Neural progenitor cell (in vitro differentiated cells): Measurements from ENCODE around the gene SLC36A1. TPM values are rescaled to one million over a fixed set of nuclear protein-coding genes. Genes with fewer than 3 reads are reported as not detected.

ENCODE experiments used
- DNase-seq: peaks from one replicate; pipeline ENCODE4 v3.0.0-alpha.2; 2016; ENCODE audit warnings: low spot score
- H2AFZ ChIP-seq: fragments of 200-600 bp; sonication (generic); replicated peaks from 2 replicates; pipeline ENCODE4 v1.6.1; 2016; ENCODE audit warnings: antibody characterized with exemption
- H3F3A ChIP-seq: fragments of 200-600 bp; sonication (generic); 2 replicates; pipeline ENCODE4 v1.6.1; 2016; ENCODE audit warnings: antibody characterized with exemption, low read depth
- H3K27ac ChIP-seq: fragments of 200-600 bp; sonication (generic); 2 replicates; pipeline ENCODE4 v1.5.1; 2016; ENCODE audit warnings: mild to moderate bottlenecking
- H3K27me3 ChIP-seq: fragments of 200-600 bp; sonication (generic); 2 replicates; pipeline ENCODE4 v1.6.1; 2016; ENCODE audit warnings: mild to moderate bottlenecking, moderate library complexity
- H3K36me3 ChIP-seq: fragments of 200-600 bp; sonication (generic); 2 replicates; pipeline ENCODE4 v1.5.1; 2016
- H3K4me1 ChIP-seq: fragments of 200-600 bp; sonication (generic); 2 replicates; pipeline ENCODE4 v1.6.1; 2016; ENCODE audit warnings: mixed run types
- H3K4me2 ChIP-seq: fragments of 200-600 bp; sonication (generic); 2 replicates; pipeline ENCODE4 v1.6.1; 2016
- H3K4me3 ChIP-seq: fragments of 200-600 bp; sonication (generic); 2 replicates; pipeline ENCODE4 v1.5.1; 2016
- H3K79me2 ChIP-seq: fragments of 200-600 bp; sonication (generic); 2 replicates; pipeline ENCODE4 v1.6.1; 2016; ENCODE audit warnings: low read depth
- H3K9ac ChIP-seq: fragments of 200-600 bp; sonication (generic); 2 replicates; pipeline ENCODE4 v1.6.1; 2016
- H3K9me3 ChIP-seq: fragments of 200-600 bp; sonication (generic); 2 replicates; pipeline ENCODE4 v1.5.1; 2016; ENCODE audit warnings: low read depth
- H4K20me1 ChIP-seq: fragments of 200-600 bp; sonication (generic); 2 replicates; pipeline ENCODE4 v1.6.1; 2016; ENCODE audit warnings: low read depth
- H3K27ac Mint-ChIP-seq: 3 replicates; pipeline ENCODE4 v1.8.0; 2021; ENCODE audit warnings: mixed read lengths
- H3K27me3 Mint-ChIP-seq: 2 replicates; pipeline ENCODE4 v1.8.0; 2022; ENCODE audit warnings: low read depth, mild to moderate bottlenecking, inconsistent platforms, moderate library complexity, mixed read lengths; ENCODE audit not compliant: insufficient read depth
- H3K36me3 Mint-ChIP-seq: 3 replicates; pipeline ENCODE4 v1.8.0; 2021; ENCODE audit warnings: mixed read lengths
- H3K4me1 Mint-ChIP-seq: 3 replicates; pipeline ENCODE4 v1.8.0; 2021; ENCODE audit warnings: mixed read lengths
- H3K4me3 Mint-ChIP-seq: 3 replicates; pipeline ENCODE4 v1.8.0; 2021; ENCODE audit warnings: mild to moderate bottlenecking, moderate library complexity, mixed read lengths
- H3K9me3 Mint-ChIP-seq: 3 replicates; pipeline ENCODE4 v1.8.0; 2020; ENCODE audit warnings: mixed read lengths
- EZH2 ChIP-seq: fragments of 200-600 bp; sonication (generic); IDR thresholded peaks from 2 replicates; pipeline ENCODE4 v1.6.1; 2017; ENCODE audit warnings: antibody characterized with exemption, mild to moderate bottlenecking, moderate library complexity
- EZH2phosphoT487 ChIP-seq: fragments of 200-600 bp; sonication (generic); IDR thresholded peaks from 2 replicates; pipeline ENCODE4 v1.6.1; 2017; ENCODE audit warnings: antibody characterized with exemption
- total RNA-seq: library from RNA; depleted of rRNA; stranded (reverse); fragments of >200 nt; gene quantifications from 2 replicates; pipeline ENCODE4 v1.2.3, GENCODE V29; 2015; ENCODE audit warnings: low replicate concordance
- TF ChIP-seq, protein P1 (sequence below): fragments of 200-600 bp; sonication (generic); IDR thresholded peaks from 2 replicates; pipeline ENCODE4 v1.5.1; 2017; ENCODE audit warnings: antibody characterized with exemption, mild to moderate bottlenecking

Gene SLC36A1
- total RNA-seq, 1 donor from 2014 or later: 7.8 TPM

DNA sequence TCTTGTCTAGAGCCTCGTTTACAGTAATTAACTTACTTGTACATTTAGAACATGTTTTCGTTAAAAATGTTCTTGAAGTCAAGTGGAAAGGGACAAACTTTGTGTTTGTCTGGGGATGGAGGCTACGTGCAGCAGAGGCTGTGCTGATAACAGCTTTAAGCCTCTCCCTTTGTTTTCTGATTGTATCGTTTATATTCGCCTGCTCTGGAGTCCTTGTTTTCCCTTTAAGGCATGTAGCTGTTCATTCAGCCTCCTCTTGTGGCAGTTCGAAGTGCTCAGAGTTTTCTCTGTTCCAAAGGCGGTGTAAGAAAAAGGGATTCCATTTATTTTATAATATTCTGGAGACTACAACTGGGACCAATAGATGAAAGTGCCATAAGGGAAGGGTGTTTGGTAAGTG is 1.9 kb downstream of the SLC36A1 start:
- no peak overlapping the region for H3K27ac Mint-ChIP-seq
- Histone ChIP-seq H3K9ac (no peak overlapping the region), H3K4me2 (peak overlapping the region; percentile 97), H3K4me1 (peaks cover 9% of the 10 kb centered on the region), H3K9me3 (no peaks in the 10 kb centered on the region), H3K27ac (no peak overlapping the region), H3K4me3 (no peak overlapping the region), H3K27me3 (no peaks in the 10 kb centered on the region), H4K20me1 (no peaks in the 10 kb centered on the region), H2AFZ (no peak overlapping the region), H3K36me3 (no peaks in the 10 kb centered on the region), H3F3A (peaks cover 8% of the 10 kb centered on the region), H3K79me2 (peaks cover 9% of the 10 kb centered on the region)
- peak overlapping the region; percentile 97 for H3K4me3 Mint-ChIP-seq
- peak; percentile 31 for DNase-seq
- H3K36me3 Mint-ChIP-seq: no peaks in the 10 kb centered on the region
- H3K9me3 Mint-ChIP-seq: peaks cover 2% of the 10 kb centered on the region
- TF ChIP-seq EZH2phosphoT487: no peak
- TF ChIP-seq, protein P1, sequence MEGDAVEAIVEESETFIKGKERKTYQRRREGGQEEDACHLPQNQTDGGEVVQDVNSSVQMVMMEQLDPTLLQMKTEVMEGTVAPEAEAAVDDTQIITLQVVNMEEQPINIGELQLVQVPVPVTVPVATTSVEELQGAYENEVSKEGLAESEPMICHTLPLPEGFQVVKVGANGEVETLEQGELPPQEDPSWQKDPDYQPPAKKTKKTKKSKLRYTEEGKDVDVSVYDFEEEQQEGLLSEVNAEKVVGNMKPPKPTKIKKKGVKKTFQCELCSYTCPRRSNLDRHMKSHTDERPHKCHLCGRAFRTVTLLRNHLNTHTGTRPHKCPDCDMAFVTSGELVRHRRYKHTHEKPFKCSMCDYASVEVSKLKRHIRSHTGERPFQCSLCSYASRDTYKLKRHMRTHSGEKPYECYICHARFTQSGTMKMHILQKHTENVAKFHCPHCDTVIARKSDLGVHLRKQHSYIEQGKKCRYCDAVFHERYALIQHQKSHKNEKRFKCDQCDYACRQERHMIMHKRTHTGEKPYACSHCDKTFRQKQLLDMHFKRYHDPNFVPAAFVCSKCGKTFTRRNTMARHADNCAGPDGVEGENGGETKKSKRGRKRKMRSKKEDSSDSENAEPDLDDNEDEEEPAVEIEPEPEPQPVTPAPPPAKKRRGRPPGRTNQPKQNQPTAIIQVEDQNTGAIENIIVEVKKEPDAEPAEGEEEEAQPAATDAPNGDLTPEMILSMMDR: no peak
- no peak for TF ChIP-seq EZH2
- H3K4me1 Mint-ChIP-seq: peaks cover 16% of the 10 kb centered on the region
- H3K27me3 Mint-ChIP-seq: no peaks in the 10 kb centered on the region

DNA sequence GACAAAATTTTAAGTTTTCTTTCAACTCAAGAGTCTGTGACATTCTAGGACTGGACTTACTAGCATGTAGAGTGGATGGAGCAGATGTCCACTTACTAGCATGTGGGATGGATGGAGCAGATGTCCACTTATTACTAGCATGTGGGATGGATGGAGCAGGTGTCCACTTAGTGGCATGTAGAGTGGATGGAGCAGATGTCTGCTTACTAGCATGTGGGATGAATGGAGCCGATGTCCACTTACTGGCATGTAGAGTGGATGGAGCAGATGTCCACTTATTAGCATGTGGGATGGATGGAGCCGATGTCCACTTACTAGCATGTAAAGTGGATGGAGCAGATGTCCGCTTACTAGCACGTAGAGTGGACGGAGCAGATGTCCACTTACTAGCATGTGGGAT is 2.4 kb downstream of the SLC36A1 start:
- no peak overlapping the region for H2AFZ ChIP-seq
- no peak overlapping the region for H3K4me3 ChIP-seq
- peaks cover 9% of the 10 kb centered on the region for H3K4me1 ChIP-seq
- H3K9me3 ChIP-seq: no peaks in the 10 kb centered on the region
- peaks cover 16% of the 10 kb centered on the region for H3K4me1 Mint-ChIP-seq
- H3K4me2 ChIP-seq: no peak overlapping the region
- no peak overlapping the region for H3K27ac ChIP-seq
- peaks cover 2% of the 10 kb centered on the region for H3K9me3 Mint-ChIP-seq
- H3K36me3 ChIP-seq: no peaks in the 10 kb centered on the region
- H3K79me2 ChIP-seq: peaks cover 9% of the 10 kb centered on the region
- no peak overlapping the region for H3K9ac ChIP-seq
- H4K20me1 ChIP-seq: no peaks in the 10 kb centered on the region
- peaks cover 8% of the 10 kb centered on the region for H3F3A ChIP-seq
- no peak for TF ChIP-seq EZH2phosphoT487
- H3K27ac Mint-ChIP-seq: no peak overlapping the region
- H3K36me3 Mint-ChIP-seq: no peaks in the 10 kb centered on the region
- H3K4me3 Mint-ChIP-seq: no peak overlapping the region
- H3K27me3 Mint-ChIP-seq: no peaks in the 10 kb centered on the region
- no peak for DNase-seq
- H3K27me3 ChIP-seq: no peaks in the 10 kb centered on the region

DNA sequence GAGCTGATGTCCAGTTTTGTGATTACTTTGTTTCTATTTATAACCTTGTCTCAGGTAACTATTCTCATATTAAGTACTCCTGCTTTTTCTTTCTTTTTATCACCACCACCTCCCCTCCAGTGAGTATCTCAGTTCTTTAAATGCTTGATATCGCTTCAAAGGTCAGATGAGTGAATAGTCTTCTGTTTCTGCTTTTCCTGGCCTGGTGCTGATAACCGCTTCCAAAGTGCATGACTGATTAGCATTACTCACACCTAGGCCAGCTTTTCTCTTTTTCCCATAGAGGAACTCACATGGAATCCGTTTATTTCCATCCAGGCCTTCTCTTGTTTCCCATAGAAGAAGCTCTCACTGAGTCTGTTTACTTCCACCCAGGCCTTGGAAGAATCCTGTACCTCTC is 3.2 kb downstream of the SLC36A1 start:
- no peak overlapping the region for H3K27ac ChIP-seq
- H3K79me2 ChIP-seq: peaks cover 9% of the 10 kb centered on the region
- H3K9me3 Mint-ChIP-seq: no peaks in the 10 kb centered on the region
- no peaks in the 10 kb centered on the region for H3K27me3 Mint-ChIP-seq
- no peak for DNase-seq
- no peak overlapping the region for H3K27ac Mint-ChIP-seq
- H3K4me1 ChIP-seq: peaks cover 9% of the 10 kb centered on the region
- no peaks in the 10 kb centered on the region for H3K9me3 ChIP-seq
- H3K36me3 ChIP-seq: no peaks in the 10 kb centered on the region
- TF ChIP-seq, protein P1: no peak
- TF ChIP-seq EZH2phosphoT487: no peak
- no peak for TF ChIP-seq EZH2
- H3K9ac ChIP-seq: no peak overlapping the region
- no peaks in the 10 kb centered on the region for H4K20me1 ChIP-seq
- H2AFZ ChIP-seq: no peak overlapping the region
- H3K4me1 Mint-ChIP-seq: peaks cover 18% of the 10 kb centered on the region
- H3K4me2 ChIP-seq: no peak overlapping the region
- H3F3A ChIP-seq: peaks cover 8% of the 10 kb centered on the region
- no peaks in the 10 kb centered on the region for H3K36me3 Mint-ChIP-seq
- H3K4me3 Mint-ChIP-seq: no peak overlapping the region
- H3K27me3 ChIP-seq: no peaks in the 10 kb centered on the region
- no peak overlapping the region for H3K4me3 ChIP-seq

DNA sequence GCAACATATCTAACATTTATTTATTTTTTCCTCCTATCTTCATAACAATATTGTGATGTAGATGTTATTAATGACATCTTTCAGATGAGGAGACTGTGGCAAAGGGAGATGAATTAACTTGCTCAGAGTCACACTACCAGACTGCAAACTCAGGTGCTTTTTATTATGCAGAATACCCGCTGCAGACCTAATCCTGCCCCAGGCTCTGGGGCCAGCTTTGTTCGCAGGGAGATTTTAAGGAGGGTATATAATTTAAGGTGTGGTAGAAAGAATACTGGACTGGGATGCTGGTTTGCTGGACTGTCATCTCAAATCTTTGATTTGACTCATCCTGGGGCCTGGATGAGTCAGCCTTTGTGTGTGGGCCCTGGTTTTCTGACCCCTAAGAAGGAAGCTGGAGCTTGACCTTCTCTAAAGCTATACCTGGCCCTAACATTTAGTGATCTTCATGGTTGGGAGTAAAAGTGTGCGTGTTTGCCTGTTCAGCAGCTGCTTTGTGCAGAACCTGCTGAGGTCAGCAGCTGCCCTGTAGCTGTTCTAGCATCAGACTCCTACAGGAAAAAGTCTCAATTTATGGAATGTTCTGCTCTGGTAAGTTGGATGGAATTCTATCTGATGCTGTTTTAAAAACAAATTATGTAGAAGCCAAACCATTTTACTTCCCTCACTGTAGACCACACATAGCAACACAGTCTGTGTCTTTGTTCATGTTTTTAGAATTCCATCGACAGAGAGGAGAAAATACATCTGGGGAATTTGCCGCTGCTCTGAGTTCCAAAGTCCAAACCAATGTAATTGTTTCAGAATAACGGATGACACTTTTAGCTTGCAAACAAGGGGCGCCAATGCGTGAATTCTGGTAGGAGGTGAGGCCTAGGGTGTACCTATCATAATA is 4.5 kb downstream of the SLC36A1 start:
- Histone ChIP-seq H3K36me3 (no peaks in the 10 kb centered on the region), H3K27ac (no peak overlapping the region), H3K9me3 (no peaks in the 10 kb centered on the region), H3F3A (peaks cover 8% of the 10 kb centered on the region), H4K20me1 (no peaks in the 10 kb centered on the region), H2AFZ (no peak overlapping the region), H3K4me1 (peaks cover 9% of the 10 kb centered on the region), H3K27me3 (no peaks in the 10 kb centered on the region), H3K9ac (no peak overlapping the region), H3K79me2 (peaks cover 9% of the 10 kb centered on the region), H3K4me2 (no peak overlapping the region), H3K4me3 (no peak overlapping the region)
- Mint-ChIP-seq H3K36me3 (no peaks in the 10 kb centered on the region), H3K9me3 (no peaks in the 10 kb centered on the region), H3K27me3 (no peaks in the 10 kb centered on the region), H3K27ac (no peak overlapping the region), H3K4me1 (peaks cover 18% of the 10 kb centered on the region), H3K4me3 (no peak overlapping the region)
- TF ChIP-seq, protein P1: no peak
- no peak for TF ChIP-seq EZH2
- TF ChIP-seq EZH2phosphoT487: no peak
- no peak for DNase-seq
